ENCODE results near the gene PTCD3.
A peak's percentile ranks its signal among the peaks of the same experiment; 100 is the strongest.

Gene PTCD3

DNA sequence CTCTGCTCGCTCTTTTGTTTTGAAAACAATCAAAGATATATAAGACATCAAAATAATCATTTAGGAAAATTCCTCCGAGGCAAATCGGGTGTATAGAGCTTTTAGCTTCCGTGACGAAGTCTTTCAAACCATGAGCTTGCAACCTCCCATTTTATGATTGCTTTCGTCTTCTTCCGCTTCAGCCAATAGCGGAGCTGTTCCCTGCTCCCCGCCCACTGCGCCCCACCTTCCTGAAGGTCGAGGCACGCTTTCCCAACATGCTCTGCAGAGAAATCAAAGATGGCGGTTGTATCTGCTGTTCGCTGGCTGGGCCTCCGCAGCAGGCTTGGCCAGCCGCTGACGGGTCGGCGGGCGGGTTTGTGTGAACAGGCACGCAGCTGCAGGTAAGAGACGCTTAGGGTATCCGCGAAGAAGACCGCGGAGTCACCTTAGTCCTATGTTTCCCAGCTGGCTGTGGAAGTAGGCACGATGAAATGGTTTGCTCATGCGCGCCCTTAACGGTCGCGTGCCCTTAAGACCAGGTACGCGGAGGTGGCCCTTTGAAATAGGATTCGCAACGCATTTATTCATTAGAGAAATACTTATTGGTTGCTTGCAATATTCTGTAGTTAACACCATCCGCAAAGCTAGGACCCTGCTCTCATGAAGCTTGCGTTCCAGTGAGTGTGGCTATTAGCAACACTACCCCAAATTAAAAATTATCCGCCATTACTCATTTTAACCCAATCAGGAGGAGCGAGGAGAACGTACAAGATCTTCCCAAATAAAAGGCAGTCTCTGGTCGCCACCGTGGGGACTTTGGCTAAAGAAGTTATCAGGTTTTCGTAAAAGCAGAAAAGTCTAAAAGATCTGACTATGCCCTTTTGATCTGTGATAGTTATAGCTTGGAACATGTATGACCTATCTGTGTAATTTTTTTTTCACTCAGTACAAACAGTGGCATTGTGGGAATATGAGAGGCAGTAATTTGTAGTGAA is at the start of gene PTCD3:
PTCD3 (plus strand) TSS at position 267 of the 977 bp plus-strand sequence; CDS start at position 280, 13 bp downstream.
- DNase-seq: peak; percentile 73

DNA sequence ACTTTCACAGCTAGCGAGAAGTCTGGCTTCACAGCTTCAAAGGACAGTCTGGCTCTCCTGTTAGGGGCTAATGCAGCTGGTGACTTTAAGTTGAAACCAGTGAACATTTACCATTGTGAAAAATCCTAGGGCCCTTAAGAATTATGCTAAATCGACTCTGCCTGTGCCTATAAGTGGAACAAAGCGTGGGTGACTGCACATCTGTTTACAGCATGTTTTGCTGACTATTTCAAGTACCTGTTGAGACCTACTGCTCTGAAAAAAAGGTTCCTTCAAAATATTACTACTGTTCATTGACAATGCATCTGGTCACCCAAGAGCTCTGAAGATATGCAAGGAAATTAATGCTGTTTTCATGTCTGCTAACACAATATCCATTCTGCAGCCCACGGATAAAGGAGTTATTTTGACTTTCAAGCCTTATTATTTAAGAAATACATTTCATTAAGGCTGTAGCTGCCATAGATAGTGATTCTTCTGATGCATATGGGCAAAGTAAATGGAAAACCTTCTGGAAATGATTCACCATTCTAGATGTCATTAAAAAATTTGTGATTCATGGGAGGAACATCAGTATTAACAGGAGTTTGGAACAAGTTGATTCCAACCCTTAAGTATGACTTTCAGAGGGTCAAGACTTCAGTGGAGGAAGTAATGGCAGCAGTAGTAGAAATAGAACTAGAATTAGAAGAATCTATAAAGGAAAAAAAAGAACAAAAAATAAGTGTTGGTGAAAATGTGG is 49.3 kb upstream of the PTCD3 start:
- no peak for DNase-seq

DNA sequence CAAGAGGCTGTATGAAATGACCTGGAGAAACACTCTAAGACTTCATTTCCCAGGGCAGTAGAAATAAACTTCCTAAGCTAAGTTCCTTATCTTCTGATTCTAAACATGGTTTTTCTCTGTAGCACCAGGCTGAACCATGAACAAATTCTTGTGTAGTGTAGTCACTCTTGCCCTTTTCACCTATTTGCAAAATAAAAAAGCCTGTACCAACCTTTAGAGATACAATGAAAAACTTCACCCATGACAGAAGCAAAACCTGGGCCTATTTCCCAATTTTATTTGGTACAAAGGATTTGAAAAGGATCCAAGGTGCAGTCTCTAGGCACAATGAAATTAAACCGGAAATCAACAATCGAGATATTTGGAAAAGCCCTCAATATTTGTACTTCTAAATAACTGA is 44.0 kb upstream of the PTCD3 start:
- no peak for DNase-seq

DNA sequence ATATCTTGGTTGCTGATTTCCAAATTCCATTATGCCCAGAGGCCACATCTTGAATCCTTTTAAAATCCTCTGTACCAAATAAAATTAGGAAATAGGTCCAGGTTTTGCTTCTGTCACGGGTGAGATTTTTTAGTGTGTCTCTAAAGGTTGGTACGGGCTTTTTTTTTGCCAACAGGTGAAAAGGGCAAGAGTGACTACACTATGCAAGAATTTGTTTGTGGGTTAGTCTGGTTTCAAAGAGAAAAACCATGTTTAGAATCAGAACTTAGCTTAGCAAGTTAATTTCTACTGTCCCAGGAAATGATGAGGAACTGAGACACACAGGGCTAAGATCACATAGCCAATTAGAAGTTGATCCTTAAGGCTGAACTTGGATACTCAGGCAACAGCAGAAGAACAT is 42.0 kb upstream of the PTCD3 start:
- no peak for DNase-seq

DNA sequence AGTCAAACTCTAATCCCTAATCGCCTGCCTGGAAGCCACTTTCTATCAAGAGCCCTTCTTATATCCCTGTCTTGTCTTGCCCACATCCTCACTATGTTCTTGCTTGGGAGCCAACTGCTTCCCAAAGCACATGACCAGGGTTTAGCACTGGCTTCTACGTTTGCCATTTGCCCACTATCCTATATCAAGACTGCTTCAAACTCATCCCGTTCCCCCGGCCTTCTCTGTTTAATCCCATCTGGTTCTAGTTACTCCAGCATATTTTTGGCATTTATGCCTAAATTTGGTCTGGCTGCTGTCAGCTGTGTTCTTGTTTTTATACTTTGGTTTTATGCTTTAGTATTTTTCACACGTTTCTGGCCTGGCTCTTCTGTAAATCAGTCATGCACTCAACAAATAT is 40.5 kb upstream of the PTCD3 start:
- DNase-seq: no peak

DNA sequence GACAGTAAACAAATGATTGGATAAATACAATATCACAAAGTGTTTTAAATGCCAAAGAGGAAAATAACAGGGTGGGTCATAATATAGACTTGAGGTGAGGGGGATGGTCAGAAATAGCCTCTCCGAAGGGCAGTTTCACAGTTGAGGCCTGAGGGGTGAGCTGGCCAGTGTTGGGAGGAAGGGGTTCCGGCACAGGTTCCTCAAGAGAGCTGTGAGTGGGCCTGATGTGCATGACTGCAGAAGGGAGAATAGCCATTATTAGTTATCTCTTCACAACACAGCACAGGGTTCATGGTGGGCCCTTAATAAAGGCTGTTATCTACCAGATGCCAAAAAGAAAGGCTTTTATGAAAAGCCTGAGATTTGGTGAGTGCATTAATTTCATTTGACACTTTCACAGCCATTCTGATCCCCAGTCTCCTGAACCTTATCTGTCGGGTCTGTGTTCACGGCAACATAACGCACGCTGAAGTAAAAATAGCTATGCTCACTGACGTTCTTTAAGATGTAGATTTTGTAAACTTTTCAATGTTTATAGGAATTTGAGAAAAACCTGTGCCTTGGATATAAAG is 39.9 kb upstream of the PTCD3 start:
- no peak for DNase-seq

DNA sequence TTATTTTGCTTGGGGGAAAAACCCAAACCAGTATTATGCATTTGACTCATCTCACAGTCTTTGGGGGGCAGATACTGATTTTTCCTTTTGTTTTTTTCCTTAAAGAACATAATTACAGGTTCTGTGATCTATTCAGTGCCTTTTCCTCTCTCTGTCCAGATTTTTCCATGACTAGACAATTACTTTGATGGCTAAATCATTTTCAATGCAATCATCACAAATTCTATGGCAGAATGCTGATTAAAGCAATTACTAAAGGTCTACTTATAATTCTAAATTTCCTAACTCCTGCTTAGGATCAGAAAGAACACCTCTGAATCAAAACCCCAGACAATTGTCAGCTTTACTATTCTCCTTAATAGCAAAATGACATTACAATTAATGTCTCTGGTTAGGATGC is 39.1 kb upstream of the PTCD3 start:
- DNase-seq: no peak

DNA sequence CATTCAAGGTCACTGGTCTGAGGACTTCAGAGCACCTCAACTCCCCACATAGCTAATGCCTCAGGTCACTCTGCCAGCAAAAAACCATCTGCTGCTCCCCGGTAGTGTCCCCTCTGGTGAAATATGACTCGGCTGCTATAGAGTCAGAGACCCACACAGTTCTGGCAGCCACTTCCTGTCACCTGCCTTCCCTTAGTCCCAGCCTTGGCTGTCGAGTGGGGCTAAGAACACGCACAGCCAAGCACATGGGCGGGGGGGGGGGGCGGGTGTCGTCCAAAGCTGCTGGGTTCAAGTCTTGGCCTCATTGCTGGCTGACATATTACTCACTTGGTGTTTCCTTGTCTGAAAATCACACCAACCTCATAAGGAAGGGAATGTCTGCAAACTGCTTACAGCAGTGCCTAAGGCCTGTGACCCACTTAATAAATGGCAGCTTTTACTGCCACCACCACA is 37.9 kb upstream of the PTCD3 start:
- DNase-seq: no peak

DNA sequence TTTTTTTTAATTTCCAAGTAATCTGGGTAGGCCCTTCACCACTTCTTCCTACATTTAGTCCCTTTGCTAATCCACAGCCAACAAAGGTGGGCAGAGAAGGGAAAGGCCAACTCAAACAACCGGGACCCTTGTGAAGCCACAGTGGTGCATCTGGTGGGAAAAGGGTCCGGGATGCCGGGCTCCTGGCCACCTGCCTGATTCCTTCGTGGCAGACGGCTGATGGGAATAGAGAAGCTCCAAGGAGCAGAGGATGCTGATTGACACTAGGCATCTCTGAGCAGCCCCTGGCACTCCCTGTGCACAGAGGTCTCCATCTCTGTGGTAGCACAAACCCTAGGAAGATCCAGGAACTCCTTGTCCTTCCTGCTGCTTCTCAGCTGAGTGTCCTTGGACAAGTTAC is 37.4 kb upstream of the PTCD3 start:
- no peak for DNase-seq

DNA sequence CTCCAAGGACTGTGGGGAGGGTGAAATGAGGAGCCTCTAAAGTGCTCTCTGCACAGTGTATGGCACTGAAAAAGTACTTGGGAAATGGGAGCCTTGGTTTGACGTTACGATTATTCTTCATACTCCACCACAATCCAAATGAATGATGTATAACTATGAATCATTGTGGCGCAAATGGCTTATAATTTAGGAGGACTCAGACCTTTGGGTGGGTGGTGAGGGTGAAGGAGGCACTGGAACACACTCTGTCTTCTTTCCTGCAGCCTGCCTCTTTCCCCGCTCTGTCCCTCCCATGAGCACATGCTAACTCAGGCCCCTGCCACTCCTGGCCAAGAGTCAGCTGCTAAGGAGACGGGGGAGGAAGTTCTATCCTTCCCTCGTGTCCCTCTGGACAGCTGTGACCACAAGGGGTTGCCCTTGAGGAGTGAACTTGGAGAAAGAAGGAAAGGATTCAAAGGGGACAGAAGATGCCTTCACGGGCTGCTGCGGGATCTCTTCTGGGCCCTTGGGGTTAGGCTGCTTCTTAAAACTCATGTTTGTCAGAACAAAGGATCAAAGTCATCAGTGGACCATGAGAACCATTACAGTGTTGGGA is 36.8 kb upstream of the PTCD3 start:
- DNase-seq: no peak

DNA sequence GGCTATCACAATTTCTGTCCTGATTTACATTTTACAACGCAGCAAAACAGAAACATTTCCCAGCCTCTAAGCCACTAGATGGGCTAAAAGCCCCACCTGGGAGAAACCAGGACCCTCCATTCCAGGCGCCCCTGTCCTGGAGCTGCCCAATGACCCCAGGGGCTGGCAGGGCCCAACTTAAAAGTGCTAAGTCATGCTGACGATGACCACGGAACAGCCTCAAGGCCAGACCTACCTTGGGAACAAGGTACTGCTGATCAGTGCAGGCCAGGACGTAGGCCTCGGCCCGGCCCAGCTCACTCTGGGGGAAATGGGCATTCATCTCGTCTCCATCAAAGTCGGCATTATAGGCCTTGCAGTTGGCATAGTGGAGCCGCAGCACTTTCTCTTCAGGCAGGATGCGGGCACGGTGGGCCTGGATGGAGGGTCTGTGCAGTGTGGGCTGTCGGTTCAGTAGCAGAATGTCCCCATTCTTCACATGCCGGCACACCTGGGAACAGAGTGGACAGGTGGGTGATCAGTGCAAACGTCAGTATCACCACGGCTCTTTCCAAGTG is 36.2 kb upstream of the PTCD3 start:
- no peak for DNase-seq

DNA sequence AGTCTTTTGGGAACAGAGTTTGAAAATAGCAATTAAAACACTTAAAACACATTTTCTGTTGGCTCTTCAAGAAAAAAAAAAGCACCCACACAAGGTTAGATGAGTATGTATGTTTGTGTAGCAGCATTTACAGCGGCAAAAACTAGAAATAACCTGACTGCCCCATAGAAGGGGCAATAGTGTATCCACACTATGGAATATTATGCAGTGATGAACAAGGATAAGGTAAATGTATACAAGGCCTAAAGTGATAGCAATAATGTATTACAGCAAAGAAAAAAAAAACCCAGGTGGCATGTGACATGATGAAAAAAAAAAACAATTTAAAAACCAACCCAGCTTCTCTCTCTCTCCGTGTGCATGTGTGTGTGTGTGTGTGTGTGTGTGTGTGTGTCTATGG is 35.2 kb upstream of the PTCD3 start:
- DNase-seq: no peak

DNA sequence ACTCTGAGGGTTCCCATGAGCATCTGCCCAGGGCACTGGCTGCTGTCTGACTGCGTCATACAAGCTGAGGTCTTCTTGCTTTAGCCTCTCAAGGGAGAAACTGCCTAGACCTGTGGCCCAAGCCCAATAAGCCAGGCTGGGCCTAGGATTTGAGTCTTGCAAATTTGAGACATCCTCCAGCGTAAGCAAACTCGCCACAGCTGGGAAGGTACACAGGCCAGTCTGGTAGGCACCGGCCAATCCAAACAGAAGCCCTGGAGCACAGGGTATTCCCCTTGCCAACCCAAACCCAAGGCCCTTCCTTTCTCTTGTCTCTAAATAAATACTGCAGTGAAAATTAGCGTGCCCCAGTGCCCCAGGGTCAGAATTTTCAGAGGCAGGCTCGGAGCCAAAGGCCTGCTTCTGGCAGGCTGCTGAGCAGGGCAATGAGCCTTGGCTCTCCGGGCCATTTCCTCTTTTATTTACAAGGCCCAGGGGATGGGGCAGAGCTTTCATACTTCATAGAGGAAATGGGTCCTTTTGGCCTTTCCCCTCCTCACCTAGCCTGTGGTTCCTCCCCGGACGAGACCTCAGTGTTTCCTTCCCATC is 33.7 kb upstream of the PTCD3 start:
- no peak for DNase-seq

DNA sequence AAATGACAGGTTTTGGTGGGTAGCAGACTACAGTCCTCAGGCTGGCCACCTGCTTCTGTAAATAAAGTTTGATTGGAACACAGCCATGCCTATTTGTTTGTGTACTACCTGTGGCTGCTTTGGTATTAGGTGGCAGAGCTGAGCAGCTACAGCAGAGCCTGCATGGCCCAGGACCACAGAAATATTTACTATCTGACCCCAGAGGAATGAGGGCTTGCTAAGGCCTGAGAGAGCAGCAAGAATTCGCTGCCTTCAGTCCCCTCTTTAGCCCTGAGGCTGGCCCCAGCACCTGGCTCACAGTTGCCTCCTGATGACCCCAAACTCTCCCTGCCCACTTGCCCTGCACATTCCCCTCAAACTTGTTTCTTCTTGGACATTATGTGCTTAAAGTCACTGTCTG is 32.8 kb upstream of the PTCD3 start:
- DNase-seq: no peak

DNA sequence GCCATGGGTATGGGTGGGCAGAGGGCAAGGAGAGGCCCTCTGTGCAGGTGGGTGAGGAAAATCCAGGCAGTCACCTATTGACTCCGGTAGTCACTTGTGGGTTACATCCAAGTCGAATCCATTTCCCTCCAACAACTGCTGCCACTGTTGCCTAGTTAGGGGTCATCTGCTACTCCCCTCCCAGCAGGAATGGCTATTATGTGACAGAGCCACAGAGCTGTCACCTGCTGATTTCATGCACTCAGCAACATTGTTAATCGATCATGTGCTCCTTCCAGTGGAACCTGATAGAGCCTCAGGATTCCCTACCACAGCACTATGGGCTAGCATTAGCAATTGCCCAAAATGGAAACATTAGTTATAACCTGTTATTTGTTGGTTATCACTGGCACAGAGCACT is 31.8 kb upstream of the PTCD3 start:
- DNase-seq: no peak

DNA sequence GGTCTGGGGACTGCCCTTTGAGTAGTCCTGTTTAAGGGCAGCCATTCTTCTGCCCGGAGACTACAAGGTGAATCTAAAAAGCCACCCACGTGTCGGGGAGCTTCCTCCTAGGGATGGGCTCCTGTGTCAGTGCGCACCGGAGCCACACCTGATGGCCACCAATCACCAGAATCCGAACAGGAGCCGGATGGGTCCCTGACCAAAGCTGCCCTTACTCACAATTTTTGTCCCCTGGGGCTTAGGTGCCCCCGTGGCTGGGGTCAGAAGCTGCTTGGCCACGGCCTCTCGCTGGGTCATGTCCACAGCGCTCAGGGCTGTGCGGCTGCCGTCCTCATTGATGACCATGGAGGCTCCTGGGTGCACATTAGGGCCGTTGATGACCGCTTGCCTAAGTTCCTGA is 31.2 kb upstream of the PTCD3 start:
- no peak for DNase-seq

DNA sequence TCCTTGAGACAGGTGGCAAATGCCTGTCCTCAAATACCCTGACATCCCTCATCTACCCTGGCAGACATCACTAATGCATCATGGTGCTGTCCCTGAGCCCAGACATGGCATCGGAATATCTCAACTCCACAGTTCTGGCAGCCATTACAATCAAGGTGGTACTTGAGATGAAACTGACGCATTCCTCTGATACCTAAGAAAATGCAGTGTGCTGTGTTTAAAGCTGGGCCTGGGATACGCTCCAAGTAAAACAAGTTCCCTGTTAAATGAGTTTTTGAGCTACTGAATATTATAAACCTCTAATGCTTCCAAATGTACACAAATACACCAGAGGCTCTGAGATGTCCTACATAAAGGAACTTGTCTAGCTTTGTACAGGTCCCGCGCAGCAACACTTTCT is 30.1 kb upstream of the PTCD3 start:
- DNase-seq: no peak

DNA sequence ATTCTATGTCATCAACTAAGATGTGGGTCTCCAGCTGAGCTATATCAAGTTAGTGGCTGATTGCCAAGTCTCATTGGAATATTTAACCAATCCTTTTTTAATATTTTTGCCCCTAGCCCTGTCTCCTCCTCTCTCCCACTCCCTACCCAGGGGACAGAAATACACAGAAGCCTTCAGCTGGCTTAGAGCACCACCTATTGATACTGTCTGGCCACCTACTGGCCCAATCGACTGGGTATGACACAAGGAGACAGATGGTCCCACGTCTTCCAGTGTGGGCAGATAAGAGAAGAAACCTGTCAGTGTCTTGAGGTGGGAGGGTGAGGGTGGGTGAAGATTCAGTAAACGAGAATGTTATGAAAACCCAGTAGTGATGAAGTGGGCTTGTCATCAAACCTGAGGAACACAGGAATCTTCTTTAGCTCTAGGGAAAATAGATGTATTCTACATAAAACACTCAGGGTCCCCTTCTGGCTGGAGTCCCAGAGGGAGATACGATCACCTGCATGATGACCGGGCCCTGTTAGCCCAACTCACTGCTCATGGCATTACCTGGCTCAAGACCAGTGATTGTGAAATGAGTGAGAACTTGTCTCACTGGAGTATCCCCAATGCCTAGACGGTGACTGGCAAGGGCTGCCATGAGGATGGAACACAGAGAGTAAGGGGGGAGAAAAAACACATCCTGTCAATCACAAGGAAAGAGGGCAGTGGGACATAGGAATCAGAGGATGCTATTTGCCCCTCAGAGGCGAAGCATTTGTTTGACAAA is 27.1 kb upstream of the PTCD3 start:
- DNase-seq: no peak

DNA sequence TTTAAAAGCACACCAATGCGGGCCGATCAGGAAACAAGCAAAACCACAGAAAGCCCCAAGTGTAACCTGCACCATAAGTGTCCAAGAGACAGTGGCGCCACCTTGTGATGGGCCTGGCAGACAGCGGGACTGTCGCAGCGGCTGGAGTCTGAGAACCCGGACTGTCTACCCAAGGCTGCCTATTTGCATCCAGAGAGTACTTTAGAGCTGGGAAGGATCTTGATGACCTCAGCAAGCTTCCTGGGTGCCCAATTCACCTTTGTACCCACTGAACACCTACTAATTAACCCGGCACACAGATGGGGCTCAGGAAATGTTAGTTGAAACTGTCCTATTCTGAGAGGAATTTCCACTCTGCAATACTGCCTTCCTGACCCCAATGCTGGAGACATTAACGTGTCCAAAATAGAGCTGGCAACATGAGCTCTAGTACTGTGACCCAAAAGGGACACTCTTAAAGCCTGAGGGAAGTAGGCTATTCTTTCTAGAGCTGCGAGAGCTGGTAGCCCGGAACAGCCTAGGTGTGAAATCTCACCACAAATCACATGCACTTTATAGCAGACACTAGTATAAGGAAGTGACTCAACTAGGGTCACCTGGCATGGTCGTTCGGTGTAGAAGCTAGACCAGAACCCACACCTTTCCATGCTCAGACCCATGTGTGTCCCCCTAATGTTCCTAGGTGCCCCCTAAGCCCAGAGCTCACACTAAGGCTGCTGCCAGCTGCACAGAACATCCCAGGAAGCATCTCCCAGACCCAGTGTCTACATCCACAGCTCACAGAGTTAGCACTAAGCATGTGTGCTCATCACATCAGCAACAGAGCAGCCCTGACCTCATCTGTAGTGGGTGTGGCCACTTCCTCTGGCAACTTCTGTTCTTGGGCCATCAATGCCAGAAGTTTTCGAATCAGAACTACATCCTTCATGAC is 25.8 kb upstream of the PTCD3 start:
- DNase-seq: no peak

DNA sequence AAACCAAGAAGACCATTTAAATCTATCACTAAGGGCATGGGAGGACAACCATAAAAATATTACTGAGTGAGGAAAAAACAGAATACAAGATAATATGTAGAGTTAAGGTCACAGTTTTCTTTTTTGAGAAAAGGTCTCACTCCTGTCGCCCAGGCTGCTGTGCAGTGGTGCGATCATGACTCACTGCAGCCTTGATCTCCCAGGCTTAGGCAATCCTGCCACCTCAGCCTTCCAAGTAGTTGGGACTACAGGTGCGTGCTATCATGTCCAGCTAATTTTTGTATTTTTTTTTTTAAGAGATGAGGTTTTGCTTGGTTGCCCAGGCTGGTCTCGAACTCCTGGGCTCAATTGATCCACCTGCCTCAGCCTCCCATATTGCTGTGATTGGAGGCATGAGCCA is 24.3 kb upstream of the PTCD3 start:
- DNase-seq: no peak

DNA sequence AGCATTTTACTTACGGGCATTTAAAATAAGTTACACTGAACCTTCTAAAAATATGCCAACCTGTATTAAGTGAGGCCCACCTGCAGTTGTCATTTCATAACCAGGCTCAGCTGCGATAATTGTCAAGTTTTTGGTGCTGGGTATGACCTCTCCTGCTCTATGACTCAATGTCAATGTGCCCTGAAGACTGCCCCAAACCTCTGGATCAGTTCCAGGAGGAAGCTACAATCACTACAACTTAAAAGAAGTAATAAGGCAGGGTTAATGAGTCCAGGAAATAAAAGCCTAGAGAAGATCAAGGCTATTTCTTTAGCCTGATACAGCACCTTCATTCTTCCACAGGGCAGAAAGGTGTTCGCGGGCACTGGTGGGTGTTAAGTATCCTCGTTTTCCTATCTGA is 23.3 kb upstream of the PTCD3 start:
- DNase-seq: no peak

Measured in GOT3 (cell line).